K562 (cell line): ENCODE data around the gene SEC22A.

Experiments used
- ZNF121 ChIP-seq: sonication (generic); formaldehyde crosslinking; conservative IDR thresholded peaks from 2 replicates; pipeline ENCODE4 v1.8.0; 2022; ENCODE audit warnings: missing genetic modification reagents
- TF ChIP-seq, protein P1 (sequence below): fragments of 250-450 bp; sonication (Bioruptor Pico); IDR thresholded peaks from 2 replicates; pipeline ENCODE4 v1.4.0; 2020; ENCODE audit warnings: mild to moderate bottlenecking

DNA sequence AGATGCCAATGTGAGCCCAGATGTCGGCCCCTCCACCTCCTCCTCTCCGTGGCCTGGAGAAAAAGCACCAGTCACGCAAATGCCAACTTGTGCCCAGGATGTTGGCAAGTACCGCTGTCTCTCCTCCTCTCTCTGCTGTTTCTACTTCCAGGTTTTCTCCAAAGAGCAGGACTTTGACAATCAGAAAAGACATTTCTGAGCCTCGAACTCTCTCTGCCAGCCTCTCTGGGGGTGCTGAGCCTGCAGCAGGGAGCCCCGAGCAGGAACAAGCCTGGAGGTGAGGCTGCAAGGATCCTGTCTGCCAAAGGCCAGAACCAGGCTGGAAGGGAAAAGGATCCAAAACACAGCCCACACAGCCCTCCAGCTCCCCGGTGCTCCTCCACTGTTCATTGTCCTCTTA, 89.7 kb downstream of the SEC22A start:
- TF ChIP-seq, protein P1, sequence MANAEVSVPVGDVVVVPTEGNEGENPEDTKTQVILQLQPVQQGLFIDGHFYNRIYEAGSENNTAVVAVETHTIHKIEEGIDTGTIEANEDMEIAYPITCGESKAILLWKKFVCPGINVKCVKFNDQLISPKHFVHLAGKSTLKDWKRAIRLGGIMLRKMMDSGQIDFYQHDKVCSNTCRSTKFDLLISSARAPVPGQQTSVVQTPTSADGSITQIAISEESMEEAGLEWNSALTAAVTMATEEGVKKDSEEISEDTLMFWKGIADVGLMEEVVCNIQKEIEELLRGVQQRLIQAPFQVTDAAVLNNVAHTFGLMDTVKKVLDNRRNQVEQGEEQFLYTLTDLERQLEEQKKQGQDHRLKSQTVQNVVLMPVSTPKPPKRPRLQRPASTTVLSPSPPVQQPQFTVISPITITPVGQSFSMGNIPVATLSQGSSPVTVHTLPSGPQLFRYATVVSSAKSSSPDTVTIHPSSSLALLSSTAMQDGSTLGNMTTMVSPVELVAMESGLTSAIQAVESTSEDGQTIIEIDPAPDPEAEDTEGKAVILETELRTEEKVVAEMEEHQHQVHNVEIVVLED (CRISPR knock-in tag), result no peak
- TF ChIP-seq ZNF121 (CRISPR knock-in tag), result no peak
